Measurements from ENCODE around the gene FEN1. TPM values are rescaled to one million over a fixed set of nuclear protein-coding genes. Genes with fewer than 3 reads are reported as not detected.

FEN1 gene
- total RNA-seq, 2 experiments from 2014 or later = 109 to 114 TPM

- Mint-ChIP-seq H3K4me1 (ENCODE audit: low read depth) (peaks cover 50% of the 10 kb centered on the region), H3K27ac (peak overlapping the region; percentile 93), H3K4me3 (peak overlapping the region; percentile 43), H3K27me3 (peaks cover 7% of the 10 kb centered on the region), H3K36me3 (ENCODE audit: low read depth) (peaks cover 51% of the 10 kb centered on the region), H3K9me3 (no peaks in the 10 kb centered on the region)
- DNase-seq = peak; percentile 89
- CTCF ChIA-PET = interaction anchor here (0.9 to 2.2 kb wide), 7 partner anchors 14 to 498 kb away, joined by 3 to 11 read pairs (median 3); partner anchors contain the start of gene FADS1
- POLR2A ChIA-PET = interaction anchor here (0.8 to 2.4 kb wide), 5 partner anchors 11 to 138 kb away, joined by 3 to 22 read pairs (median 7); partner anchors contain the start of genes FADS1, FEN1 and TMEM258
- TF ChIP-seq CTCF (IDR thresholded peaks at IDR 0.05) = no peak
- intact Hi-C loops (cut with micrococcal nuclease) = no loop called here
- ATAC-seq = peak; percentile 99
Observed at GRCh38 chr11:61834278-61835048, 41.8 kb downstream of the FEN1 start.

GRCh38 chr11:61836193-61836592, 43.5 kb downstream of the FEN1 start:
- DNase-seq = no peak

GRCh38 chr11:61837411-61838005, 44.8 kb downstream of the FEN1 start:
- DNase-seq (no peak), ATAC-seq (no peak)
- ChIA-PET CTCF (no interaction called here), POLR2A (no interaction called here)
- intact Hi-C loops (cut with micrococcal nuclease) = no loop called here
- H3K27me3 Mint-ChIP-seq = no peaks in the 10 kb centered on the region
- no peak overlapping the region for H3K4me3 Mint-ChIP-seq
- peaks cover 30% of the 10 kb centered on the region for H3K4me1 Mint-ChIP-seq (ENCODE audit: low read depth)
- peaks cover 58% of the 10 kb centered on the region for H3K36me3 Mint-ChIP-seq (ENCODE audit: low read depth)
- no peak overlapping the region for H3K27ac Mint-ChIP-seq
- H3K9me3 Mint-ChIP-seq = no peaks in the 10 kb centered on the region
- no peak for TF ChIP-seq CTCF (IDR thresholded peaks at IDR 0.05)

More at GRCh38 chr11:61836193-61836592, 43.5 kb downstream of the FEN1 start:
- CTCF ChIA-PET = interaction anchor here (0.6 to 1.5 kb wide), 3 partner anchors 39 to 271 kb away, joined by 3 to 6 read pairs (median 4); no protein-coding TSS in a partner anchor
- no peak overlapping the region for H3K4me3 Mint-ChIP-seq
- H3K4me1 Mint-ChIP-seq (ENCODE audit: low read depth) = peaks cover 39% of the 10 kb centered on the region
- H3K27ac Mint-ChIP-seq = peak overlapping the region; percentile 68
- H3K9me3 Mint-ChIP-seq = no peaks in the 10 kb centered on the region
- POLR2A ChIA-PET = interaction anchor here (1.2 kb wide), 1 partner anchor 25 kb away, joined by 3 read pairs; no protein-coding TSS in a partner anchor
- peaks cover 1% of the 10 kb centered on the region for H3K27me3 Mint-ChIP-seq
- peaks cover 53% of the 10 kb centered on the region for H3K36me3 Mint-ChIP-seq (ENCODE audit: low read depth)
- ATAC-seq = no peak
- no peak for TF ChIP-seq CTCF (IDR thresholded peaks at IDR 0.05)
- intact Hi-C loops (cut with micrococcal nuclease) = no loop called here

- CTCF ChIA-PET = no interaction called here
Observed at GRCh38 chr11:61838501-61838900, 45.8 kb downstream of the FEN1 start.

More at GRCh38 chr11:61838501-61838900, 45.8 kb downstream of the FEN1 start:
- no peak overlapping the region for H3K27ac Mint-ChIP-seq
- DNase-seq = no peak
- H3K27me3 Mint-ChIP-seq = no peaks in the 10 kb centered on the region
- no peaks in the 10 kb centered on the region for H3K9me3 Mint-ChIP-seq
- intact Hi-C loops (cut with micrococcal nuclease) = no loop called here
- ATAC-seq = no peak
- POLR2A ChIA-PET = no interaction called here
- peaks cover 58% of the 10 kb centered on the region for H3K36me3 Mint-ChIP-seq (ENCODE audit: low read depth)
- no peak for TF ChIP-seq CTCF (IDR thresholded peaks at IDR 0.05)
- H3K4me3 Mint-ChIP-seq = no peak overlapping the region
- H3K4me1 Mint-ChIP-seq (ENCODE audit: low read depth) = peaks cover 21% of the 10 kb centered on the region

Measured in activated CD8-positive, alpha-beta T cell treated with anti-CD3 and anti-CD28 coated beads for 36 hours (primary cell).